Measurements from ENCODE around the gene SEM1.
"Not testable (repeated sequence)": the region's sequence is repeated elsewhere in the genome, so short reads cannot be mapped to it uniquely, and the experiment has no call there.

The SEM1 gene

GRCh38 chr7:96700516-96700915 lies 9.1 kb downstream of the SEM1 start:
- DNase-seq, result no peak

- no peak for DNase-seq
Observed at GRCh38 chr7:96699219-96699871, 10.3 kb downstream of the SEM1 start.

- peak; percentile 81 for DNase-seq
Observed at GRCh38 chr7:96698449-96698848, 11.2 kb downstream of the SEM1 start.

- no peak for DNase-seq
Observed at GRCh38 chr7:96697822-96698221, 11.8 kb downstream of the SEM1 start.

GRCh38 chr7:96695581-96695980 lies 14.1 kb downstream of the SEM1 start:
- no peak for DNase-seq

- no peak for DNase-seq
Observed at GRCh38 chr7:96694082-96694481, 15.6 kb downstream of the SEM1 start.

GRCh38 chr7:96691702-96692101 lies 17.9 kb downstream of the SEM1 start:
- DNase-seq, result no peak

GRCh38 chr7:96689414-96689813 lies 20.2 kb downstream of the SEM1 start:
- no peak for DNase-seq

- DNase-seq, result no peak
Observed at GRCh38 chr7:96686305-96686704, 23.3 kb downstream of the SEM1 start.

- no peak for DNase-seq
Observed at GRCh38 chr7:96685755-96686154, 23.9 kb downstream of the SEM1 start.

GRCh38 chr7:96685353-96685752 lies 24.3 kb downstream of the SEM1 start:
- DNase-seq, result no peak

- DNase-seq, result no peak
Observed at GRCh38 chr7:96679886-96680285, 29.8 kb downstream of the SEM1 start.

GRCh38 chr7:96676919-96677318 lies 32.7 kb downstream of the SEM1 start:
- DNase-seq, result no peak

- DNase-seq, result peak; percentile 43
Observed at GRCh38 chr7:96675548-96675947, 34.1 kb downstream of the SEM1 start.

GRCh38 chr7:96674565-96674964 lies 35.1 kb downstream of the SEM1 start:
- DNase-seq, result no peak

GRCh38 chr7:96671854-96672253 lies 37.8 kb downstream of the SEM1 start:
- DNase-seq, result peak; percentile 33

- peak; percentile 85 for DNase-seq
Observed at GRCh38 chr7:96670338-96671289, 39.0 kb downstream of the SEM1 start.

- peak; percentile 21 for DNase-seq
Observed at GRCh38 chr7:96669812-96670211, 39.8 kb downstream of the SEM1 start.

GRCh38 chr7:96667026-96667425 lies 42.6 kb downstream of the SEM1 start:
- DNase-seq, result no peak

- no peak for DNase-seq
Observed at GRCh38 chr7:96665689-96666088, 44.0 kb downstream of the SEM1 start.

- DNase-seq, result no peak
Observed at GRCh38 chr7:96664793-96665192, 44.9 kb downstream of the SEM1 start.

GRCh38 chr7:96663871-96664445 lies 45.7 kb downstream of the SEM1 start:
- DNase-seq, result no peak

GRCh38 chr7:96663457-96663856 lies 46.2 kb downstream of the SEM1 start:
- DNase-seq, result no peak

GRCh38 chr7:96662151-96662550 lies 47.5 kb downstream of the SEM1 start:
- not testable (repeated sequence) for DNase-seq

Data from DMS153 (cell line).